T47D (cell line): Measurements from ENCODE around the gene CORO2B.
"Not testable (repeated sequence)": the region's sequence is repeated elsewhere in the genome, so short reads cannot be mapped to it uniquely, and the experiment has no call there.

Experiments
- DNase-seq, 2 experiments: peaks; one replicate each; pipeline versions ENCODE4 v3.0.0 to v3.0.0-alpha.2; 2011 to 2012; ENCODE audit warnings: low read depth in 1 of 2, low spot score in 1 of 2
- JUND ChIP-seq: IDR thresholded peaks from 2 replicates; pipeline ENCODE4 v1.6.1; 2012; ENCODE audit warnings: low read depth
- in situ Hi-C: cut with HindIII; loops from 2 replicates; pipeline ENCODE4 v1.10.0; 2016; ENCODE audit warnings: low sequenced_read_pairs, low pct_unique_long_range_greater_than_20kb

The CORO2B gene

DNA sequence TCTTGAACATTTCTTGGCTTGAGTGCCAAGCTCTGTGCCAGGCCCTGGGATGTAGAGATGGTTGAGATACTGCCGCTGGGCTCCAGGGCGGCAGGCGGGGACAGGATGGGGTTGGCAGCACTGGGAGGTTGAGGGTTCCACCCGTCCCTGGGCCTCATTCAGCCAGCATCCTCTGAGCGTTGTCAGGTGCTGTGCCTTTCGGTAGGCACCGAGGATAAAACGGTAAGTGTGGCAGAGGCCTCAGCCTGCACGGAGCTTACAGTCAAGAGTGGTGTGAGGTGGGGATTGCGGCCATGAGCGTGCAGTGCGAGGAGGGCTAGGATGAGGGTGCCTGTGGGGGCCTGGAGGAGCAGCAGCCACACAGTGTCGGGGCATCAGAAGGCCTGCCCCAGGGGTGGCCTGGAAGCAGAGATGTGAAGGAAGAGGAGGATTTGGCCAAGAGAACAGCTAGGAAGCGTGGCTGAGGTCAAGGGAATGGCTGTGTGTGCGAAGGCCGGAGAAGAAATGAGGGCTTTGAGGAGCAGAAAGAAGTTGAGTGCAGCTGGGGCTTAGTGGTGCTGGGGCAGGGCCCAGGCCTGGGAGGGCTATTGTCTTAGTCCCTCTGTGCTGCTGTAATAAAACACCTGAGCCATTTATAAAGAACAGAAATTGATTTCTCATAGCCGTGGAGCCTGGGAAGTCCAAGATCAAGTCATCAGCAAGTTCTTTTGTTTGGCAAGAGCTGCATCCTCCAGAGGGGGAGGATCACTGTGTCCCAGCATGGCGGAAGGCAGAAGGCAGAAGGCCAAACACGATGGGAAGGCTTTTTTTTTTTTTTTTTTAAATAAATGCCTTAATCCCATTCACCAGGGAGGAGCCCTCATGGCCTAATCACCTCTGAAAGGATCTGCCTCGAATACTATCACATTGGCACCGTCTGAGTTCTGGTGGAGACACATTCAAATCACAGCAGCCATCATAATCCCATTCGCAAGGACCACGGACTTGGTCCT lies 22.7 kb downstream of the CORO2B start:
- TF ChIP-seq JUND: no peak
- DNase-seq: no peak
- in situ Hi-C loops: no loop called here

DNA sequence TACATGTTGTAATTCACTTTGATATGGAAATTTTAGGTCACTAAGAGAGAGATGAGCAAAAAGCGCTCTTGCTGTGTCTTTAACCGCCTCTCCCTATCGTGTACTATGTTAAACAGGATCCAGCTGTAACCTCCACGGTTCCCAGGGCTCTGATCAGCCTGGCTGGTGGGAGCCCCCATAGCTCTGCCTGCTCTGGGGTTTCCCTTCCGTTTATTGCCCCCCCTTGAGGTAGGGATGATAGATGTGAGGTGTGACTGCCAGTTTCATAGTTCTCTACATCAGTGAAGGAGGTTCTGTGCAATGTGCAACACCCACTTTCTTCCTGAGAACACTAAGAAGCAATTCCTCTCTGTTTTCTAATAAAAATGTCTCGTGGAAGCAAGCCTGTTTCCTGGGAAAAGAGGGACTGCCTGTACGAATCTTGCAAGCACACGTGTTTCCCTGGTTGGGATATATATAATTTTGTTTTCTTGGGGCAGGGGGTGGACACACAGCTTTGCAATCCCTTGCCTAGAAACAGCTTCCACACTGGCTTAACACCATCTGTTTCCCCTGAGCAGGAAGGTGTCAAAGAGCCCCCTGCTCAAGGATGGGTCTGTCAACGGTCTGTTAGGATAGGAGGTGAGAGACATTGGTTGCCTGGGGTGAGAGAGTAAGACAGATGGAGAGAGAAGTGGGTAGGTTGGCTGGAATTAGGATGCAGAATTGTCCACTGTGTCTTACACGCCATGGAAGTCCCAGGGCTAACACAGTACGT lies 23.8 kb downstream of the CORO2B start:
- no peak for TF ChIP-seq JUND
- in situ Hi-C loops: no loop called here
- no peak for DNase-seq

DNA sequence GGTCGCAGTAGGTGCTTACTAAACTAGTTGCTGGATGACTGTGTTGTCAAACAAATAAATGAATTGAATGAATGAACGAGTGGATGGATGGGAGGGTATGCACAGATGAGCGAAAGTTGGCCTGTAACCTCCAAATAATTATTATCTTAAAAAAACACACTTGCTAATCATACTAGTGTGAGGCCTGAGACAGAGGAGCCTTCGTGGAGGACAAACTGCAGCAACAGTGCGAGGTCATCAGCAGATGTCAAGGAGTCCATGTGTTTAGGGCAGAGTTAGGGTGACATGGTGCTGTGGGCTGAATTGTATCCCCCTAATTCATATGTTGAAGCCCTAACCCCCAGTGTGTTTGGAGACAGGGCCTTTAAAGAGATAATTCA lies 24.4 kb downstream of the CORO2B start:
- no peak for DNase-seq
- no peak for TF ChIP-seq JUND
- in situ Hi-C loops: no loop called here

GRCh38 chr15:68603951-68604350 lies 25.2 kb downstream of the CORO2B start:
- no peak for DNase-seq
- in situ Hi-C loops: no loop called here
- no peak for TF ChIP-seq JUND

GRCh38 chr15:68604840-68605478 lies 26.2 kb downstream of the CORO2B start:
- in situ Hi-C loops, DNase-seq: not testable (repeated sequence)

GRCh38 chr15:68606375-68606774 lies 27.6 kb downstream of the CORO2B start:
- TF ChIP-seq JUND: no peak
- DNase-seq: no peak
- in situ Hi-C loops: no loop called here

GRCh38 chr15:68608206-68608843 lies 29.5 kb downstream of the CORO2B start:
- in situ Hi-C loops: no loop called here
- no peak for TF ChIP-seq JUND
- no peak for DNase-seq

- in situ Hi-C loops: no loop called here
- no peak for DNase-seq
- no peak for TF ChIP-seq JUND
Observed at GRCh38 chr15:68608844-68609232, 30.0 kb downstream of the CORO2B start.

DNA sequence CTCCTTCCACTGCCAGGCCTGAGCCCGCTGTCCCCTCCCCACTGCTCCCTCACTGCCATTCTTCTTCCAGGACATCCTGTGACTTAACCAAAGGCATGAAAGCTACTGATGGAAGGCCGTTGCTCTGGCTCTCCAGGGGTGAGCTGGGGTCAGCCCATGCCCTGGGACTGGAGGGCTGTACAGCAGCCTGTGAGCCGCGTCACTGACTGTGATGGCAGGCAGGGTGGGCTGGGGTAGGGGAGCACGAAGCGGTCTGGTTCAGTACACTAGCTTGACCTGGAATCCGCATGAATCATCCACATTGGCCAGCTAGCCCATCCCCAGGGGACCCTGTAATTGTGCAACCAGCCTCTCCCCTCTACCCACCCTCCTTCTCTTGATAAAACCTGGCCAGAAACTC lies 30.8 kb downstream of the CORO2B start:
- DNase-seq: no peak

GRCh38 chr15:68610825-68611224 lies 32.0 kb downstream of the CORO2B start:
- DNase-seq: no peak
- no peak for TF ChIP-seq JUND
- in situ Hi-C loops: no loop called here

More for the DNA sequence above, 30.8 kb downstream of the CORO2B start:
- in situ Hi-C loops: no loop called here
- no peak for TF ChIP-seq JUND

GRCh38 chr15:68612503-68612902 lies 33.7 kb downstream of the CORO2B start:
- no peak for DNase-seq
- TF ChIP-seq JUND: no peak
- in situ Hi-C loops: no loop called here

DNA sequence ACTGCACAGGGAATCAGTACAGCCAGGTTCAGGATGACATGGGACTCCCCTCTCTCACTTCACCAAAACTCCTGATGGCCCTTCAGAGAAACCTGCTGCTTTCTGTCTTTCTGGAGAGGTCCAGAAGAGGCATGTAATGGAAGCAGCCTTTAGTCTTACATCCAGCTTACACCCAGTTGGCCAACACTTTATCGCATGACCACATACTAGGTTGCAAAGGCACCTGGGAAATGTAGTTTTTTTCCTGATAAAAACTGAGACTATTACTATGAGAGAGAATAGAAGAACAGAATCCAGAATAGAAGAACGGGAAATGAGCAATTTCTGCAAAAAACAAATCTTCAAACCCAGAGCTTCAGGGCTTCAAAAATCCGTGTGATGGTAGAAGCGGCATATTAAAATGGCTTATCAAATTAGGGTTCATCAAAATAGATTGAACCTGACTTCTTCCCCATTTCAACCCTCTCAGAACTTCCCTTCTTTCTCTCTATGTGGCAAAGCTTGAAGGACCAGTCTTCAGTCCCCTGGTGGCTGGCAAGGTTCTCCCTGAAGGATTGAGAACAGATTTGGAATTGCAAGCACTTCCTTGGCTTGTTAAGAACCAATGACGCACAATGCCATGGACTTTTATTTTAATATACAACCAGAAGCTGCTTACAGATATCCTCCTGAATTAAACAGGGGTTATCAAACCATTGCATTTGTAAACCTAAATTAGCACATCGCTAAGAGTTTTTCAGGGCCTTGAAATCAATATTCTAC lies 34.4 kb downstream of the CORO2B start:
- no peak for TF ChIP-seq JUND
- DNase-seq: peak in 1 of 2 experiments; percentile 15
- in situ Hi-C loops: no loop called here
